H1 (cell line): ENCODE measurements around the gene DPEP2.

Experiments used
- ATF3 ChIP-seq: IDR thresholded peaks from 2 replicates; pipeline ENCODE4 v1.6.1; 2011; ENCODE audit warnings: low read depth, mild to moderate bottlenecking, low read length; ENCODE audit not compliant: insufficient read depth
- CBX5 ChIP-seq: fragments of 300-800, 300-1000 bp; sonication (generic); IDR thresholded peaks from 2 replicates; pipeline ENCODE4 v1.7.1; 2016; ENCODE audit warnings: antibody characterized with exemption, low read length, low read depth
- CEBPB ChIP-seq: IDR thresholded peaks from 2 replicates; pipeline ENCODE4 v1.6.1; 2012; ENCODE audit warnings: low read depth, low read length
- CHD7 ChIP-seq: fragments of 300-600 bp; sonication (generic); IDR thresholded peaks from 2 replicates; pipeline ENCODE4 v1.7.1; 2012; ENCODE audit warnings: low read length, moderate library complexity, mild to moderate bottlenecking, inconsistent platforms; ENCODE audit not compliant: insufficient replicate concordance
- CTCF ChIP-seq, 3 experiments: IDR thresholded peaks; 1 replicate in 2 of 3; 2 replicates in 1 of 3; pipeline versions ENCODE4 v1.5.1 to v1.6.1; 2011; ENCODE audit warnings: low read length in 3 of 3, mild to moderate bottlenecking in 3 of 3, inconsistent platforms in 2 of 3, low read depth in 1 of 3, moderate library complexity in 1 of 3; ENCODE audit not compliant: insufficient read depth in 1 of 3; ENCODE audit errors: control extremely low read depth in 1 of 3
- EP300 ChIP-seq, 2 experiments: IDR thresholded peaks; 1 replicate in 1 of 2; 2 replicates in 1 of 2; pipeline ENCODE4 v1.6.1; 2011 to 2012; ENCODE audit warnings: low read depth in 2 of 2, low read length in 2 of 2, mild to moderate bottlenecking in 2 of 2, borderline replicate concordance in 1 of 2, inconsistent platforms in 1 of 2, moderate library complexity in 1 of 2
- EZH2 ChIP-seq: fragments of 200-600 bp; sonication (generic); IDR thresholded peaks from 2 replicates; pipeline ENCODE4 v1.7.1; 2012; ENCODE audit warnings: low read depth, mild to moderate bottlenecking, moderate library complexity, low read length, inconsistent platforms; ENCODE audit not compliant: severe bottlenecking
- MAX ChIP-seq: IDR thresholded peaks from 2 replicates; pipeline ENCODE4 v1.6.1; 2012; ENCODE audit warnings: inconsistent platforms
- POLR2A ChIP-seq, 2 experiments: IDR thresholded peaks; 1 replicate in 1 of 2; 2 replicates in 1 of 2; pipeline ENCODE4 v1.6.1; 2011; ENCODE audit warnings: low read depth in 2 of 2, low read length in 2 of 2, mild to moderate bottlenecking in 2 of 2; ENCODE audit errors: control extremely low read depth in 1 of 2
- RBBP5 ChIP-seq: IDR thresholded peaks from 2 replicates; pipeline ENCODE4 v1.7.1; 2012; ENCODE audit warnings: low read depth, mild to moderate bottlenecking, inconsistent platforms, low read length, moderate library complexity, borderline replicate concordance
- RNF2 ChIP-seq: fragments of 200-900, 300-1000 bp; sonication (generic); IDR thresholded peaks from 2 replicates; pipeline ENCODE4 v1.7.1; 2016; ENCODE audit warnings: borderline replicate concordance, low read depth, mild to moderate bottlenecking, antibody characterized with exemption, low read length; ENCODE audit not compliant: poor library complexity, severe bottlenecking; ENCODE audit errors: missing control alignments
- SIX5 ChIP-seq: IDR thresholded peaks from 2 replicates; pipeline ENCODE4 v1.6.1; 2011; ENCODE audit warnings: mild to moderate bottlenecking, low read depth, low read length
- SUZ12 ChIP-seq: fragments of 200-600 bp; sonication (generic); IDR thresholded peaks from 2 replicates; pipeline ENCODE4 v1.6.1; 2012; ENCODE audit warnings: mild to moderate bottlenecking, inconsistent platforms, low read length, moderate library complexity, mixed read lengths
- TAF1 ChIP-seq: IDR thresholded peaks from 2 replicates; pipeline ENCODE4 v1.6.1; 2011; ENCODE audit warnings: mild to moderate bottlenecking, low read depth, low read length

GRCh38 chr16:68041783-68042182, 42.5 kb upstream of the DPEP2 start:
- TF ChIP-seq TAF1 (no peak), CTCF (IDR thresholded peaks at IDR 0.05; ENCODE audit: control extremely low read depth in 1 of 3, insufficient read depth in 1 of 3, low read depth in 1 of 3, low read length in 3 of 3) (no peak), EP300 (IDR thresholded peaks at IDR 0.05; ENCODE audit: borderline replicate concordance in 1 of 2, low read depth in 2 of 2, low read length in 2 of 2) (no peak), SIX5 (no peak), POLR2A (IDR thresholded peaks at IDR 0.05; ENCODE audit: control extremely low read depth in 1 of 2, low read depth in 2 of 2, low read length in 2 of 2) (no peak), CBX5 (no peak), EZH2 (no peak), RBBP5 (no peak), MAX (no peak), ATF3 (no peak), RNF2 (no peak), SUZ12 (no peak), CEBPB (no peak), CHD7 (no peak)
